ENCODE measurements around the gene TMEM52B.

The TMEM52B gene

DNA sequence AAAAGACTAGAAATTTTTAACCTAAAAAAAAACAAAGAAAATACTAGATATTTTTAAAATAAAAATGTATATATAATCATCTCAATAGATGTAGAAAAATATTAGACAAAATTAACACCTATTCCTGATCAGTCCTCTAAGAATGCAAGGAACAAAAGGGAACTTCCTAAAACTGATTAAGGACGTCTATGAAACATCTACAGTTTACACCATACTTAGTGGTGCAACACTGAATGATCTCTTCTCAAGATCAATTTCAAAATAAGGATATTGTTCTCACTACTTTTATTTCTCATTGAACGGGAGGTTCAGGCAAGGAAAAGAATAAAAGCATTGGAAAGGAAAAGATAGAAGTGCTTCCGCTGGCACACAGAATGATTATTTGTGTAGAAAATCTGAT lies 22.9 kb upstream of the TMEM52B start:
- no peaks in the 10 kb centered on the region for H4K20me1 ChIP-seq (ENCODE audit: insufficient read depth)
- no peak overlapping the region for H3K4me2 ChIP-seq
- H3K79me2 ChIP-seq (ENCODE audit: insufficient read depth, low read depth) = no peaks in the 10 kb centered on the region
- no peak overlapping the region for H3K4me3 ChIP-seq (IDR thresholded peaks at IDR 0.05; ENCODE audit: insufficient read depth, low read depth, low read length)
- H3K4me1 ChIP-seq (ENCODE audit: low read depth, poor library complexity, severe bottlenecking) = peaks cover 4% of the 10 kb centered on the region
- no peak overlapping the region for H3K9ac ChIP-seq
- no peak for TF ChIP-seq CTCF (conservative IDR thresholded peaks at IDR 0.05; ENCODE audit: low read depth, low read length)
- H3K27ac ChIP-seq = no peak overlapping the region
- no peaks in the 10 kb centered on the region for H3K27me3 ChIP-seq (ENCODE audit: insufficient read depth, low read depth)
- no peaks in the 10 kb centered on the region for H3K36me3 ChIP-seq (ENCODE audit: insufficient read depth)
- no peak overlapping the region for H2AFZ ChIP-seq (ENCODE audit: low read depth)

DNA sequence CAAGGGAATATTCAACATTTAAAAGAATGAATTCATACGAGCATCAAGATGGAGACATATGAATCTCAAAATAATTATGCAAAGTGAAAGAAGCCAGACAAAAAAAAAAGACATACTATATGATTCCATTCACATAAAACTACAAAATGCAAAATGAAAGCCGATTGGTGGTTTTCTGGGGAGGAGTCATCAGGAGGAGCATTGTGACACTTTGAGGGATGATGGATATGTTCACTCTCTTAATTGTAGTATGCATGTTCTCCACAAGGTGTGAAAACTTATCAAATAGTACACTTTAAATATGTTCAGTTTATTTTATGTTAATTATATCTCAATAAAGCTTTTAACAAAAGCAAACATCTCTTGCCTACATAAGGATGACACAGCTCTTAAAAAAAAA lies 20.4 kb upstream of the TMEM52B start:
- H2AFZ ChIP-seq (ENCODE audit: low read depth) = no peak overlapping the region
- H3K9ac ChIP-seq = no peak overlapping the region
- no peak overlapping the region for H3K4me3 ChIP-seq (IDR thresholded peaks at IDR 0.05; ENCODE audit: insufficient read depth, low read depth, low read length)
- H3K4me2 ChIP-seq = no peak overlapping the region
- H3K4me1 ChIP-seq (ENCODE audit: low read depth, poor library complexity, severe bottlenecking) = no peaks in the 10 kb centered on the region
- H3K79me2 ChIP-seq (ENCODE audit: insufficient read depth, low read depth) = no peaks in the 10 kb centered on the region
- H3K27ac ChIP-seq = no peak overlapping the region
- H4K20me1 ChIP-seq (ENCODE audit: insufficient read depth) = no peaks in the 10 kb centered on the region
- no peaks in the 10 kb centered on the region for H3K27me3 ChIP-seq (ENCODE audit: insufficient read depth, low read depth)
- no peaks in the 10 kb centered on the region for H3K36me3 ChIP-seq (ENCODE audit: insufficient read depth)
- TF ChIP-seq CTCF (conservative IDR thresholded peaks at IDR 0.05; ENCODE audit: low read depth, low read length) = no peak

- TF ChIP-seq CTCF (conservative IDR thresholded peaks at IDR 0.05; ENCODE audit: low read depth, low read length) = no peak
- H4K20me1 ChIP-seq (ENCODE audit: insufficient read depth) = no peaks in the 10 kb centered on the region
- H3K27ac ChIP-seq = no peak overlapping the region
- H3K27me3 ChIP-seq (ENCODE audit: insufficient read depth, low read depth) = no peaks in the 10 kb centered on the region
- no peak overlapping the region for H3K4me3 ChIP-seq (IDR thresholded peaks at IDR 0.05; ENCODE audit: insufficient read depth, low read depth, low read length)
- no peaks in the 10 kb centered on the region for H3K36me3 ChIP-seq (ENCODE audit: insufficient read depth)
- H3K79me2 ChIP-seq (ENCODE audit: insufficient read depth, low read depth) = no peaks in the 10 kb centered on the region
- no peaks in the 10 kb centered on the region for H3K4me1 ChIP-seq (ENCODE audit: low read depth, poor library complexity, severe bottlenecking)
- no peak overlapping the region for H3K4me2 ChIP-seq
- H2AFZ ChIP-seq (ENCODE audit: low read depth) = no peak overlapping the region
- no peak overlapping the region for H3K9ac ChIP-seq
These were observed 19.6 kb upstream of the TMEM52B start for GRCh38 chr12:10159280-10159679.

GRCh38 chr12:10160617-10161385 lies 18.0 kb upstream of the TMEM52B start:
- TF ChIP-seq CTCF (conservative IDR thresholded peaks at IDR 0.05; ENCODE audit: low read depth, low read length) = no peak
- no peaks in the 10 kb centered on the region for H3K79me2 ChIP-seq (ENCODE audit: insufficient read depth, low read depth)
- no peak overlapping the region for H2AFZ ChIP-seq (ENCODE audit: low read depth)
- H3K36me3 ChIP-seq (ENCODE audit: insufficient read depth) = no peaks in the 10 kb centered on the region
- H3K4me1 ChIP-seq (ENCODE audit: low read depth, poor library complexity, severe bottlenecking) = no peaks in the 10 kb centered on the region
- no peak overlapping the region for H3K9ac ChIP-seq
- no peak overlapping the region for H3K27ac ChIP-seq
- H3K27me3 ChIP-seq (ENCODE audit: insufficient read depth, low read depth) = no peaks in the 10 kb centered on the region
- no peaks in the 10 kb centered on the region for H4K20me1 ChIP-seq (ENCODE audit: insufficient read depth)
- no peak overlapping the region for H3K4me2 ChIP-seq
- no peak overlapping the region for H3K4me3 ChIP-seq (IDR thresholded peaks at IDR 0.05; ENCODE audit: insufficient read depth, low read depth, low read length)
